Measurements from ENCODE around the gene ACSL6. TPM values are rescaled to one million over a fixed set of nuclear protein-coding genes. Genes with fewer than 3 reads are reported as not detected.

ACSL6 gene
- total RNA-seq (2014; rRNA removed; shearing (Covaris generic)), result 0.03 and 0.05 TPM in 2 replicates
- polyA plus RNA-seq (2014; cell fraction: nucleus; rRNA removed), result not detected in 2 replicates

GRCh38 chr5:132011622-132012343 is at the start of gene ACSL6:
Gene ACSL6 (minus strand): TSS chr5:132011658. CDS start chr5:132011553, 105 bp downstream.
- no peak for DNase-seq (ENCODE audit: extremely low read depth, low read depth)

- no peak for DNase-seq (ENCODE audit: extremely low read depth, low read depth)
Measured at GRCh38 chr5:132060501-132061161, 49.2 kb upstream of the ACSL6 start, which contains the start of gene IL3. Gene IL3 (plus strand): TSS chr5:132060655. CDS start chr5:132060707, 52 bp downstream.

GRCh38 chr5:132059696-132060500 is 48.4 kb upstream of the ACSL6 start:
- no peak for DNase-seq (ENCODE audit: extremely low read depth, low read depth)

GRCh38 chr5:132059043-132059695 is 47.7 kb upstream of the ACSL6 start:
- no peak for DNase-seq (ENCODE audit: extremely low read depth, low read depth)

DNA sequence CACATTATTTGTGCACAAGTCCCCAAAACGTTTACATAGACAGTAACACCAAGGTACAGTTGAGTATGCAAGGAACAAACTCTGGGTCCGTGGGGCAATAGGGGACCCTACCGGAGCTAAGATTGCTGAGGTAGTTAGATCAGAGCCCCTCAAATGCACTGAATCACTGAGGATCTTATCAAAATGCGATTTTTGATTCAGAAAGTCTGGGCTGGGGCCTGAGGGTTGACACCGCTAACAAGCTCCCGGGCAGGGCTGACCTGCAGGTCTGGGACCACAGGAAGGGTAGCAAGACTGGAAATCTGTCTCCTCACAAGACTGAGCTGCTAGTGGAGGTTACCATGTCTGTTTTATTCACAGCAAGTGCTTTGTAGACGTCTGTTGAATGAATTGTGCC is 47.2 kb upstream of the ACSL6 start:
- DNase-seq (ENCODE audit: extremely low read depth, low read depth), result no peak

DNA sequence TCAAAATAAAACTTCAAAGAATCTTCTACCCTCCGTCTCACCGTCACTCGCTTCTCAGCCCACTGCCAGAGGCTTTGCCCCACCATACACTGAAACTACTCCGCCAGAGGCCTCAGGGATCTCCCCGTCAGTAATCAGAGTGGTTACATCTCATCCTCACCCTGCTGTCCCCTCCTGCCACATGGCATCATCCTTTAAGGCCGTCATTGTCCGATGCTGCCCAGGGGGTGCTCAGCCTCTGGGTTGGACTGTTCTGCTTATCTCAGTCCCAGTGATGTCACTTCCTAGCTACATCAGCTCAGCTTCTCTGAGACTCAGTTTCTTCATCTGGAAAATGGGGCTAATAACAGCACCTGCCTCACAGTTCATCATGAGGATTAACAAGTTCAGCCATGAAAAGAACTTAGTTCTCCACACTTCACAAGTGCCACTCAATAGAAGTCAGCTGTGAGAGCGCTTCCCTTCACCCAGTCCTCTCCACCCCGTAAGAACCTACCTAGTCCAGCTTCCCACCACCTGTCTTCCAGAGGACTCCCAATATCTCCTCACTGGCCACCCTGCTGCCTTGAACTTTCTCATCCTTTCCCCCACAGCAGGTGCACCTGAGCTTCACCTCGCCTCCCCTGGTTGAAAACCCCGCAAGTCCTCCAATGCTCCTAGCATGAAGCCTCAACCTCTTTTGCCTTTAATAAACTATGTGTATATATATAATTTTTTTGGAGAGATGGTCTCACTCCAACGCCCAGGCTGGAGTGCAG is 46.2 kb upstream of the ACSL6 start:
- no peak for DNase-seq (ENCODE audit: extremely low read depth, low read depth)

- no peak for DNase-seq (ENCODE audit: extremely low read depth, low read depth)
Measured at GRCh38 chr5:132056610-132057497, 45.4 kb upstream of the ACSL6 start.

GRCh38 chr5:132055808-132056609 is 44.6 kb upstream of the ACSL6 start:
- DNase-seq (ENCODE audit: extremely low read depth, low read depth), result no peak

- no peak for DNase-seq (ENCODE audit: extremely low read depth, low read depth)
Measured at GRCh38 chr5:132055441-132055807, 44.0 kb upstream of the ACSL6 start.

DNA sequence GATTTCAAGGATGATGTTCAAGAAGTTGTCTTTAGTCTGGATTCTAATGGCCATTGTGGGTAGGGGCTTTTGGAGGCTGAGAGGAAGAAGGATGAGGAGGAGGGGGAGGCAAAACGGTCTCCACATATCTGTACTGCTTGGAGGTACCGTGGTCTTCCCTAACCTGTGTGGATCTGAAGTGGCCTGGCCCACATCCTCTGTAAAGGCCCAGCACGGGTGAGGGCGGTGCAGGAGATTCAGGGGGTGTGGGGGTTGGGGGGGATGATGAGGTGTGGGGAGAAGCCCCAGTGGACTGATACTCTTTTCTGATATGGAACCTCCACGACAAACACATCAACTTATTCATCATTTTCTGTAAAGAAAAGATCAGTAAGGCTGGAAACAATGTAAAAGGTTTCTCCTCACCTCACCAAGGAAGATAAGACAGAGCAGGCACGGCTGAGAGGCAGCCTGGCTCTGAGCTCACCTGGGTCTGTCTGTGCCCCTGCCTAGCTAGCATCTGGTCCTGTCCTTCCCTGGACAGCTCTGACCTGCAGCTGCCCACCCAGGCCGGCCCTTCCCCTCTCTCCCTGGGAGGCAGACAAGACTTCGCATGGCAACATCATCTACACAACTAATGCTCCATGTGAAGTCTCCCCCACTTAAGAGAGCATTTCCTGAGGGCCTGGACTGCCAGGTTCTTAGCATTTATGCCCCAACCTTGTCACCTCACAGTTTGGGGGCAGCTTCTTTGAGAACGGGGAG is 43.4 kb upstream of the ACSL6 start:
- no peak for DNase-seq (ENCODE audit: extremely low read depth, low read depth)

DNA sequence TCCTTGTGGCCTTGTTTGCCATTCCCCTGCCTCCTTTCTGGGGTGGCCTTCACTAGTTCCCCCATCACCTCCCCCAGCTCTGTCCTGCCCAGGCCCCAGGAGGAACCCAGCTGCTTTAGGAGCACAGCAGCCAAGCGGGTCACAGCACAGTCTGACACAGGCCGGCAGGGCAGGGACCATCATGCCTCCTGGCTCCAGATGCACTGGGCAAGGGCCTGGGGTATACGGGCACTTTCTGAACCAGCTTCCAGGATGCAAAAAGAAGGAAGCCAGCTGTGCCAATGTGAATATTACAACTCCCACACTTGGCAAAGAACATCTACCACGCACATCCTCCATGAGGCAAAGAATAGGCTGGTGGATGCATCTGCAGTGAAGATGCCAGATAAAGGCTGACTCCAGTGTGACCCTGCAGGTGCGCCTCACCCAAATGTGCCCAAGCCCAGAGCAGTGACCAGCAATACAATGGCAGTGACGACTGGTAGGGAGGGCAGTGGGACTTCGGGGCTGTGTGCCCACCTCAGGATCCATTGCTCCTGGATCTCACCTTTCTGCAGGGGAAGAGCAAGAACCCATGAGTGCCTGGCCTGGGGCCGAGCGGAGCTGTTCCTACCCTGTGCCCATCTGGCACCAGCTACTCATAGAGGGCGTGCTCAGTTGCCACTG is 42.7 kb upstream of the ACSL6 start:
- DNase-seq (ENCODE audit: extremely low read depth, low read depth), result no peak

DNA sequence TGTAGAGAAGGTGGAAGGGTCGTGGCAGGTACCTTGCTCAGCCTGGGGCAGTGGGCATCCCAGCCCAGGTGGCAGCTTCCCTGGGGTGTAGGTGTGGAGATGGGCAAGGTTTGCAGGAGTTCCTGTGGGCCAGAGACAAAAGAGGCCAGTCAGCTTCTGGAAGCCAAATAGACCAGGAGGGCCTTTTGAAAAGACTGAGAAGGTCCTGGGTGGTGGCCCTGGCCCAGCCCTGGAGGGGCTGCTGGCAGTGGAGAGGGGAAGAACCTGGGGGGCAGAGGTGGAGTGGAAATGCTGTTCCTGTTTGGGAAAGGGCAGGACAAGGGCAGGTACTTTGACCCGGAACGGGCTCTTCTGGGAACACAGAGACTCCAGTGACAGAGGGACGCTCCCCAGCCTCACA is 42.0 kb upstream of the ACSL6 start:
- no peak for DNase-seq (ENCODE audit: extremely low read depth, low read depth)

DNA sequence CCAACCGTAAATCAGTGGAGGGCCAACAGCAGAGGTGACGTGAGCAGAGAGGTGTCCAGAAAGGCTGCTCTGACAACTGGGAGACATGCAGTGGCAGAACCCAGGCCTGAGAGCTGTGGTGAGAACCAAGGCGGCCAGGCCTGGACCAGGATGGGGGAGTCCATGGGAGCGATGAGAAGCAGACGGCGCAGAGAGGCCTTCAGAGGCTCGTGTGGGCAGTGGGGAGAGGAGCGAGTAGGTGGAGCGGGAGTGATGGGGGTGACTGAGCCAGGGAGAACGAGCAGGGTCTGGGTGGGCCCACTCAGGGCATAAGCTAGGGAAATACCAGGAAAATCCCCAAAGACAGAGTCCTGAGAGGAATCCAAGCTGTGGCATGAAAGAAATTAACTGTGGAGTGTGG is 41.1 kb upstream of the ACSL6 start:
- DNase-seq (ENCODE audit: extremely low read depth, low read depth), result no peak

GRCh38 chr5:132050661-132051552 is 39.4 kb upstream of the ACSL6 start:
- DNase-seq (ENCODE audit: extremely low read depth, low read depth), result no peak

DNA sequence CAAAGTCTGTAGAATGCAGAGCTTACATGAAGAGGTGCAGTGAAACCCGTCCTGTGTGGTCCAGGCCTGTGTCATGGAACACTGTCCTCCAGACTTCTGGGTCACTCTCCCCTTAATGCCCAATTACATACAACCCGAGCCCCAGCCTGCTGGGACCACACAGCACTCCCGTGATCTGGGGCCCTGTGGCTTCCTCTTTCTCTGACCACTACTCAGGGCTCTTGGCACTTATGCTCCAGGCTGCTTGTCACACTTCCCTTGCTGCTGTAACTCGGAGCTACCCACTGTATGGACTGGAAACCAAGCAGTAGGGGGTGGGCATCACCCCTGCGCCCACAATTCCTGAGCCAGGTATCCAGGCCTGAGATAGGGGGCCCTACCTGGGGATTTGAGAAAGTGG is 38.7 kb upstream of the ACSL6 start:
- no peak for DNase-seq (ENCODE audit: extremely low read depth, low read depth)

- no peak for DNase-seq (ENCODE audit: extremely low read depth, low read depth)
Measured at GRCh38 chr5:132049559-132049958, 38.1 kb upstream of the ACSL6 start.
